ENCODE results near the gene CTNND2.

The CTNND2 gene

GRCh38 chr5:11306365-11306764 lies 597.9 kb downstream of the CTNND2 start:
- Histone ChIP-seq H3K9me3 (replicated peaks; ENCODE audit: insufficient read depth, low read length) (no peaks in the 10 kb centered on the region), H3K36me3 (replicated peaks; ENCODE audit: insufficient read depth, low read length) (no peaks in the 10 kb centered on the region), H3K79me2 (ENCODE audit: low read length) (no peaks in the 10 kb centered on the region), H3K27me3 (replicated peaks; ENCODE audit: insufficient read depth, low read length) (no peaks in the 10 kb centered on the region), H3K4me1 (ENCODE audit: low read length) (no peaks in the 10 kb centered on the region), H3F3A (ENCODE audit: insufficient read depth, low read length) (no peaks in the 10 kb centered on the region), H4K20me1 (ENCODE audit: insufficient read depth, low read length) (no peaks in the 10 kb centered on the region), H3K9me2 (replicated peaks; ENCODE audit: insufficient read depth, low read length) (no peaks in the 10 kb centered on the region), H3K27ac (ENCODE audit: low read length) (no peak overlapping the region), H2AFZ (ENCODE audit: low read length) (no peak overlapping the region), H3K9ac (ENCODE audit: low read length) (no peak overlapping the region), H3K4me2 (ENCODE audit: low read depth, low read length) (no peak overlapping the region), H3K4me3 (ENCODE audit: low read length) (no peak overlapping the region)
- TF ChIP-seq, protein P1, sequence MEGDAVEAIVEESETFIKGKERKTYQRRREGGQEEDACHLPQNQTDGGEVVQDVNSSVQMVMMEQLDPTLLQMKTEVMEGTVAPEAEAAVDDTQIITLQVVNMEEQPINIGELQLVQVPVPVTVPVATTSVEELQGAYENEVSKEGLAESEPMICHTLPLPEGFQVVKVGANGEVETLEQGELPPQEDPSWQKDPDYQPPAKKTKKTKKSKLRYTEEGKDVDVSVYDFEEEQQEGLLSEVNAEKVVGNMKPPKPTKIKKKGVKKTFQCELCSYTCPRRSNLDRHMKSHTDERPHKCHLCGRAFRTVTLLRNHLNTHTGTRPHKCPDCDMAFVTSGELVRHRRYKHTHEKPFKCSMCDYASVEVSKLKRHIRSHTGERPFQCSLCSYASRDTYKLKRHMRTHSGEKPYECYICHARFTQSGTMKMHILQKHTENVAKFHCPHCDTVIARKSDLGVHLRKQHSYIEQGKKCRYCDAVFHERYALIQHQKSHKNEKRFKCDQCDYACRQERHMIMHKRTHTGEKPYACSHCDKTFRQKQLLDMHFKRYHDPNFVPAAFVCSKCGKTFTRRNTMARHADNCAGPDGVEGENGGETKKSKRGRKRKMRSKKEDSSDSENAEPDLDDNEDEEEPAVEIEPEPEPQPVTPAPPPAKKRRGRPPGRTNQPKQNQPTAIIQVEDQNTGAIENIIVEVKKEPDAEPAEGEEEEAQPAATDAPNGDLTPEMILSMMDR (IDR thresholded peaks at IDR 0.05; ENCODE audit: low read length): no peak
- TF ChIP-seq EZH2 (optimal IDR thresholded peaks at IDR 0.05; ENCODE audit: low read depth, low read length) (no peak), EZH2phosphoT487 (IDR thresholded peaks at IDR 0.05; ENCODE audit: low read length) (no peak)
- DNase-seq: no peak

DNA sequence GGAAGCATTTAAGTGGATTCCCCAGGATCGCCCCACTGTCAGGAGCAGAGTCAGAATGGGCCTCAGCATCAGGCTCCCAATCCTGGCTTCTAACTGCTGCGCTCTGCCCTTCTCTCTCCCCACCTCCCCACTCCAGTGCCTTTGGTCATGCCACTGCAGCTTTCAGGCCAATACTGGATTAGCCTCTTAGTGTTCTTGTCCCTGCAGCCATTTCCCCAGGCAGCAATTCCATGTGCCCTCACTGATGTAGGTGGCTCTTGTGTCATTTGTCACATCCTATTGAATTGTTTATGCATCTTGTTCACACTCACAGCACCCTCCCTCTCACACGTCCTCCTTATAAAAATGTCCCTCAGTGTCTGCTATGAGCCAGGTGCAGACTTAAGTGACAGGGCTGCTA lies 599.0 kb downstream of the CTNND2 start:
- no peaks in the 10 kb centered on the region for H3K9me3 ChIP-seq (replicated peaks; ENCODE audit: insufficient read depth, low read length)
- no peaks in the 10 kb centered on the region for H4K20me1 ChIP-seq (ENCODE audit: insufficient read depth, low read length)
- H3K79me2 ChIP-seq (ENCODE audit: low read length): no peaks in the 10 kb centered on the region
- TF ChIP-seq, protein P1 (IDR thresholded peaks at IDR 0.05; ENCODE audit: low read length): no peak
- TF ChIP-seq EZH2 (optimal IDR thresholded peaks at IDR 0.05; ENCODE audit: low read depth, low read length) (no peak), EZH2phosphoT487 (IDR thresholded peaks at IDR 0.05; ENCODE audit: low read length) (no peak)
- no peaks in the 10 kb centered on the region for H3K36me3 ChIP-seq (replicated peaks; ENCODE audit: insufficient read depth, low read length)
- H3K4me1 ChIP-seq (ENCODE audit: low read length): no peaks in the 10 kb centered on the region
- H3K4me2 ChIP-seq (ENCODE audit: low read depth, low read length): no peak overlapping the region
- no peak overlapping the region for H3K9ac ChIP-seq (ENCODE audit: low read length)
- no peak overlapping the region for H3K4me3 ChIP-seq (ENCODE audit: low read length)
- no peak overlapping the region for H3K27ac ChIP-seq (ENCODE audit: low read length)
- H3K9me2 ChIP-seq (replicated peaks; ENCODE audit: insufficient read depth, low read length): no peaks in the 10 kb centered on the region
- H2AFZ ChIP-seq (ENCODE audit: low read length): no peak overlapping the region
- no peak for DNase-seq
- H3F3A ChIP-seq (ENCODE audit: insufficient read depth, low read length): no peaks in the 10 kb centered on the region
- H3K27me3 ChIP-seq (replicated peaks; ENCODE audit: insufficient read depth, low read length): no peaks in the 10 kb centered on the region

GRCh38 chr5:11304641-11305040 lies 599.6 kb downstream of the CTNND2 start:
- no peak overlapping the region for H3K27ac ChIP-seq (ENCODE audit: low read length)
- DNase-seq: no peak
- no peak for TF ChIP-seq EZH2 (optimal IDR thresholded peaks at IDR 0.05; ENCODE audit: low read depth, low read length)
- no peak for TF ChIP-seq EZH2phosphoT487 (IDR thresholded peaks at IDR 0.05; ENCODE audit: low read length)
- TF ChIP-seq, protein P1 (IDR thresholded peaks at IDR 0.05; ENCODE audit: low read length): no peak
- H3K9ac ChIP-seq (ENCODE audit: low read length): no peak overlapping the region
- no peak overlapping the region for H2AFZ ChIP-seq (ENCODE audit: low read length)
- H3K4me2 ChIP-seq (ENCODE audit: low read depth, low read length): no peak overlapping the region
- H3K27me3 ChIP-seq (replicated peaks; ENCODE audit: insufficient read depth, low read length): no peaks in the 10 kb centered on the region
- H3K4me3 ChIP-seq (ENCODE audit: low read length): no peak overlapping the region
- no peaks in the 10 kb centered on the region for H3K79me2 ChIP-seq (ENCODE audit: low read length)
- H3K9me3 ChIP-seq (replicated peaks; ENCODE audit: insufficient read depth, low read length): no peaks in the 10 kb centered on the region
- H3F3A ChIP-seq (ENCODE audit: insufficient read depth, low read length): no peaks in the 10 kb centered on the region
- no peaks in the 10 kb centered on the region for H3K4me1 ChIP-seq (ENCODE audit: low read length)
- H3K36me3 ChIP-seq (replicated peaks; ENCODE audit: insufficient read depth, low read length): no peaks in the 10 kb centered on the region
- no peaks in the 10 kb centered on the region for H3K9me2 ChIP-seq (replicated peaks; ENCODE audit: insufficient read depth, low read length)
- no peaks in the 10 kb centered on the region for H4K20me1 ChIP-seq (ENCODE audit: insufficient read depth, low read length)
